T-helper 22 cell (primary cell): ENCODE measurements around the gene RBM27.
A peak's percentile ranks its signal among the peaks of the same experiment; 100 is the strongest.
"Not testable (repeated sequence)": the region's sequence is repeated elsewhere in the genome, so short reads cannot be mapped to it uniquely, and the experiment has no call there.

Experiments used
- DNase-seq: peaks from one replicate; pipeline ENCODE4 v3.0.0-alpha.2; 2020; ENCODE audit warnings: low read depth

RBM27 gene

GRCh38 chr5:146203011-146203871 lies at the start of gene RBM27:
RBM27 (plus strand) TSS chr5:146203605; CDS start chr5:146203766, 161 bp downstream.
- DNase-seq = peak; percentile 93

- DNase-seq = no peak
Measured at GRCh38 chr5:146158255-146158654, 45.1 kb upstream of the RBM27 start.

- DNase-seq = no peak
Measured at GRCh38 chr5:146164382-146164781, 39.0 kb upstream of the RBM27 start.

- no peak for DNase-seq
Measured at GRCh38 chr5:146165460-146165859, 37.9 kb upstream of the RBM27 start.

GRCh38 chr5:146165903-146166302 lies 37.5 kb upstream of the RBM27 start:
- DNase-seq = no peak

- no peak for DNase-seq
Measured at GRCh38 chr5:146169076-146169475, 34.3 kb upstream of the RBM27 start.

- not testable (repeated sequence) for DNase-seq
Measured at GRCh38 chr5:146173049-146173448, 30.4 kb upstream of the RBM27 start.

GRCh38 chr5:146173597-146173996 lies 29.8 kb upstream of the RBM27 start:
- no peak for DNase-seq

- DNase-seq = no peak
Measured at GRCh38 chr5:146176805-146177204, 26.6 kb upstream of the RBM27 start.

GRCh38 chr5:146179696-146180095 lies 23.7 kb upstream of the RBM27 start:
- DNase-seq = no peak

GRCh38 chr5:146183403-146183802 lies 20.0 kb upstream of the RBM27 start:
- not testable (repeated sequence) for DNase-seq

- no peak for DNase-seq
Measured at GRCh38 chr5:146185161-146185560, 18.2 kb upstream of the RBM27 start.

GRCh38 chr5:146188358-146188757 lies 15.0 kb upstream of the RBM27 start:
- DNase-seq = no peak

GRCh38 chr5:146192571-146193043 lies 10.8 kb upstream of the RBM27 start:
- DNase-seq = no peak

GRCh38 chr5:146193285-146193684 lies 10.1 kb upstream of the RBM27 start:
- DNase-seq = no peak

- not testable (repeated sequence) for DNase-seq
Measured at GRCh38 chr5:146194997-146195396, 8.4 kb upstream of the RBM27 start.

- DNase-seq = no peak
Measured at GRCh38 chr5:146196459-146197048, 6.9 kb upstream of the RBM27 start.

GRCh38 chr5:146199176-146199815 lies 4.1 kb upstream of the RBM27 start:
- no peak for DNase-seq

GRCh38 chr5:146201795-146202194 lies 1.6 kb upstream of the RBM27 start:
- not testable (repeated sequence) for DNase-seq

- no peak for DNase-seq
Measured at GRCh38 chr5:146203872-146204192, 427 bp downstream of the RBM27 start.

- no peak for DNase-seq
Measured at GRCh38 chr5:146205499-146206202, 2.2 kb downstream of the RBM27 start.

GRCh38 chr5:146206257-146206656 lies 2.9 kb downstream of the RBM27 start:
- no peak for DNase-seq
